Measurements from ENCODE around the gene AUH. TPM values are rescaled to one million over a fixed set of nuclear protein-coding genes. Genes with fewer than 3 reads are reported as not detected.

AUH gene
- total RNA-seq, 1 experiment from 2014 or later: 29.0 TPM

DNA sequence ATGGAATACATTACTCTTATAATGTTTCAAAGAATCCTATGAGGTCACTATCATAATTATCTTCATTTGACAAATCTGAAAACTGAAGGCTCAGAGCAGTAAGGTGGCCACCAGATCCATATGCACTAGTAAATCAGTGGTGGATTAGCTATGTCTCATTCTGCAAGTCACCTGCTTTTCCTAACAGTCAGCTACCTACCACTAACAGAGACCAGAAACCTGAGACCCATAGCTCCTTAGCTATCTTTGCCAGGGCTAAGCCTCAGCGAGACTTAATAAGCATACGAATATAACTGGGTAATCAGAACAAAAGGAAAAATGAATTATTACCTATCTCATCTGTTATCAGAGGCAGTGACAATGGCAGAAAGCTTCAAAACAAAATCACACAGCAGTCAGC, 118.7 kb downstream of the AUH start:
- TF ChIP-seq CBX3 (IDR thresholded peaks at IDR 0.05; ENCODE audit: low read depth) (no peak), EZH2phosphoT487 (IDR thresholded peaks at IDR 0.05; ENCODE audit: borderline replicate concordance) (no peak), SRF (IDR thresholded peaks at IDR 0.05; ENCODE audit: low read depth) (no peak), POLR2AphosphoS5 (IDR thresholded peaks at IDR 0.05; ENCODE audit: low read depth, low read length) (no peak), YY1 (IDR thresholded peaks at IDR 0.05; ENCODE audit: extremely low read depth, insufficient replicate concordance, low read depth, low read length) (no peak), RAD21 (IDR thresholded peaks at IDR 0.05; ENCODE audit: low read depth) (no peak)
- TF ChIP-seq, protein P1, sequence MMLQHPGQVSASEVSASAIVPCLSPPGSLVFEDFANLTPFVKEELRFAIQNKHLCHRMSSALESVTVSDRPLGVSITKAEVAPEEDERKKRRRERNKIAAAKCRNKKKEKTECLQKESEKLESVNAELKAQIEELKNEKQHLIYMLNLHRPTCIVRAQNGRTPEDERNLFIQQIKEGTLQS (IDR thresholded peaks at IDR 0.05): no peak
- TF ChIP-seq, protein P2, sequence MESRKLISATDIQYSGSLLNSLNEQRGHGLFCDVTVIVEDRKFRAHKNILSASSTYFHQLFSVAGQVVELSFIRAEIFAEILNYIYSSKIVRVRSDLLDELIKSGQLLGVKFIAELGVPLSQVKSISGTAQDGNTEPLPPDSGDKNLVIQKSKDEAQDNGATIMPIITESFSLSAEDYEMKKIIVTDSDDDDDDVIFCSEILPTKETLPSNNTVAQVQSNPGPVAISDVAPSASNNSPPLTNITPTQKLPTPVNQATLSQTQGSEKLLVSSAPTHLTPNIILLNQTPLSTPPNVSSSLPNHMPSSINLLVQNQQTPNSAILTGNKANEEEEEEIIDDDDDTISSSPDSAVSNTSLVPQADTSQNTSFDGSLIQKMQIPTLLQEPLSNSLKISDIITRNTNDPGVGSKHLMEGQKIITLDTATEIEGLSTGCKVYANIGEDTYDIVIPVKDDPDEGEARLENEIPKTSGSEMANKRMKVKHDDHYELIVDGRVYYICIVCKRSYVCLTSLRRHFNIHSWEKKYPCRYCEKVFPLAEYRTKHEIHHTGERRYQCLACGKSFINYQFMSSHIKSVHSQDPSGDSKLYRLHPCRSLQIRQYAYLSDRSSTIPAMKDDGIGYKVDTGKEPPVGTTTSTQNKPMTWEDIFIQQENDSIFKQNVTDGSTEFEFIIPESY (IDR thresholded peaks at IDR 0.05; ENCODE audit: extremely low read depth, insufficient replicate concordance, low read length): no peak
- ATAC-seq (no peak), DNase-seq (ENCODE audit: low read depth, low spot score) (no peak)
- intact Hi-C loops (cut with micrococcal nuclease): no loop called here
- no peaks in the 10 kb centered on the region for H3K27me3 ChIP-seq (ENCODE audit: insufficient read depth, low read length)
- H3K9me2 ChIP-seq (ENCODE audit: insufficient read depth): no peaks in the 10 kb centered on the region
- H3K4me2 ChIP-seq (ENCODE audit: low read length): no peak overlapping the region
- H4K20me1 ChIP-seq (ENCODE audit: insufficient read depth): no peaks in the 10 kb centered on the region
- ChIA-PET POLR2A (no interaction called here), CTCF (no interaction called here), RAD21 (ENCODE audit: low non-redundant PET in 1 of 2, low total read pairs in 2 of 2, uncharacterized antibody in 2 of 2, unreplicated experiment in 2 of 2) (no interaction called here)
- no peak overlapping the region for H3K9ac ChIP-seq (ENCODE audit: low read length)
- no peak overlapping the region for H3K4me3 ChIP-seq (replicated peaks in 1 of 2; ENCODE audit: low read depth in 1 of 2, low read length in 2 of 2)
- no peak overlapping the region for H2AFZ ChIP-seq (ENCODE audit: low read depth, low read length, poor library complexity, severe bottlenecking)
- no peaks in the 10 kb centered on the region for H3K9me3 ChIP-seq (ENCODE audit: control insufficient read depth in 1 of 2, insufficient read depth in 1 of 2, low read depth in 1 of 2, low read length in 2 of 2)
- BruUV-seq (replicated peaks): no TSS peak
- H3K27ac ChIP-seq (ENCODE audit: low read depth, low read length): no peak overlapping the region
- H3K79me2 ChIP-seq (ENCODE audit: insufficient read depth, low read length): no peaks in the 10 kb centered on the region
- H3K4me1 ChIP-seq (ENCODE audit: control insufficient read depth in 1 of 2, insufficient read depth in 2 of 2, low read length in 2 of 2): peaks cover 10 to 22% of the 10 kb centered on the region in 2 experiments
- no peaks in the 10 kb centered on the region for H3K36me3 ChIP-seq (ENCODE audit: control insufficient read depth in 1 of 2, insufficient read depth in 2 of 2, low read length in 2 of 2)

DNA sequence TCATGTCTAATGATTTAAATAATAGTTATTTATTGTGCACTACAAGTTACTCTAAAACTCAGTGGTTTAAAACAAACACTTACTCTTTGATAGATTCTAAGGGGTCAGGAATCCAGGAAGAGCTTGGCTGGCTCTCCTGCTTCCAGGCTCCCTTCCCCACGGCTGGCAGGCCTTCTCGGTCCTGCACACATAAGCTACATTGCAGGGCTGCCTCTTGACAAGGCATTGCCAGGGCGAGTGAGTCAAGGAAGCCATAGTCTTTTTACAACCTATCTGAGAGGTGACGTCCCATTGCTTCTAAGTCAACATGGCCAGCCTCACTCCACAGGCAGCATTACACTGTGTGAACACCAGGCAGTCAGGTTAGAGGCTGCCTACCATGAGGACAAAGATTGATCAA, 119.8 kb downstream of the AUH start:
- intact Hi-C loops (cut with micrococcal nuclease): no loop called here
- TF ChIP-seq CEBPB (IDR thresholded peaks at IDR 0.05; ENCODE audit: low read depth) (no peak), YY1 (IDR thresholded peaks at IDR 0.05; ENCODE audit: extremely low read depth, insufficient replicate concordance, low read depth, low read length) (no peak), SIN3A (IDR thresholded peaks at IDR 0.05; ENCODE audit: low read depth) (no peak), JUND (IDR thresholded peaks at IDR 0.05) (no peak), CBX3 (IDR thresholded peaks at IDR 0.05; ENCODE audit: low read depth) (no peak), ZNF274 (IDR thresholded peaks at IDR 0.05; ENCODE audit: low read depth, low read length) (no peak), POLR2AphosphoS5 (IDR thresholded peaks at IDR 0.05; ENCODE audit: low read depth, low read length) (no peak), FOSL1 (IDR thresholded peaks at IDR 0.05; ENCODE audit: low read depth) (no peak), SRF (IDR thresholded peaks at IDR 0.05; ENCODE audit: low read depth) (no peak), EZH2 (IDR thresholded peaks at IDR 0.05) (no peak), EZH2phosphoT487 (IDR thresholded peaks at IDR 0.05; ENCODE audit: borderline replicate concordance) (no peak), EGR1 (IDR thresholded peaks at IDR 0.05; ENCODE audit: low read depth) (no peak), TCF7L2 (IDR thresholded peaks at IDR 0.05; ENCODE audit: borderline replicate concordance, extremely low read depth, insufficient read depth, insufficient read length) (no peak)
- TF ChIP-seq, protein P2 (IDR thresholded peaks at IDR 0.05; ENCODE audit: extremely low read depth, insufficient replicate concordance, low read length): no peak
- TF ChIP-seq, protein P3, sequence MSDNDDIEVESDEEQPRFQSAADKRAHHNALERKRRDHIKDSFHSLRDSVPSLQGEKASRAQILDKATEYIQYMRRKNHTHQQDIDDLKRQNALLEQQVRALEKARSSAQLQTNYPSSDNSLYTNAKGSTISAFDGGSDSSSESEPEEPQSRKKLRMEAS (IDR thresholded peaks at IDR 0.05): no peak

More for the DNA sequence above, 119.8 kb downstream of the AUH start:
- H3K4me3 ChIP-seq (replicated peaks in 1 of 2; ENCODE audit: low read depth in 1 of 2, low read length in 2 of 2): no peak overlapping the region
- ATAC-seq (no peak), DNase-seq (ENCODE audit: low read depth, low spot score) (no peak)
- POLR2A ChIA-PET: no interaction called here
- H3K36me3 ChIP-seq (ENCODE audit: control insufficient read depth in 1 of 2, insufficient read depth in 2 of 2, low read length in 2 of 2): no peaks in the 10 kb centered on the region
- no peak overlapping the region for H2AFZ ChIP-seq (ENCODE audit: low read depth, low read length, poor library complexity, severe bottlenecking)
- peaks cover 10 to 19% of the 10 kb centered on the region in 2 experiments for H3K4me1 ChIP-seq (ENCODE audit: control insufficient read depth in 1 of 2, insufficient read depth in 2 of 2, low read length in 2 of 2)
- no peaks in the 10 kb centered on the region for H3K27me3 ChIP-seq (ENCODE audit: insufficient read depth, low read length)
- RAD21 ChIA-PET (ENCODE audit: low non-redundant PET in 1 of 2, low total read pairs in 2 of 2, uncharacterized antibody in 2 of 2, unreplicated experiment in 2 of 2): no interaction called here
- H3K9me2 ChIP-seq (ENCODE audit: insufficient read depth): no peaks in the 10 kb centered on the region
- no peaks in the 10 kb centered on the region for H4K20me1 ChIP-seq (ENCODE audit: insufficient read depth)
- no peaks in the 10 kb centered on the region for H3K9me3 ChIP-seq (ENCODE audit: control insufficient read depth in 1 of 2, insufficient read depth in 1 of 2, low read depth in 1 of 2, low read length in 2 of 2)
- CTCF ChIA-PET: no interaction called here
- no peak overlapping the region for H3K4me2 ChIP-seq (ENCODE audit: low read length)
- BruUV-seq (replicated peaks): no TSS peak
- no peak overlapping the region for H3K27ac ChIP-seq (ENCODE audit: low read depth, low read length)
- H3K9ac ChIP-seq (ENCODE audit: low read length): no peak overlapping the region
- H3K79me2 ChIP-seq (ENCODE audit: insufficient read depth, low read length): no peaks in the 10 kb centered on the region

Data from HCT116 (cell line).